NCI-H2171 treated with DMSO at 0.1 percent for 48 hours (cell line): ENCODE data around the gene CRABP1.

Experiments
- DNase-seq: peaks from one replicate; lab custom pipeline; 2025; lab: John Stamatoyannopoulos, UW

The CRABP1 gene

GRCh38 chr15:78317145-78317836 is 22.9 kb upstream of the CRABP1 start:
- DNase-seq: no peak

- DNase-seq: no peak
These were observed 20.6 kb upstream of the CRABP1 start for GRCh38 chr15:78319588-78319987.

- DNase-seq: peak; percentile 72
These were observed 20.0 kb upstream of the CRABP1 start for GRCh38 chr15:78320183-78320582.

- no peak for DNase-seq
These were observed 19.0 kb upstream of the CRABP1 start for GRCh38 chr15:78321041-78321570.

GRCh38 chr15:78321786-78322185 is 18.4 kb upstream of the CRABP1 start:
- no peak for DNase-seq

GRCh38 chr15:78322243-78322642 is 17.9 kb upstream of the CRABP1 start:
- DNase-seq: no peak

- DNase-seq: no peak
These were observed 17.2 kb upstream of the CRABP1 start for GRCh38 chr15:78322724-78323521.

- no peak for DNase-seq
These were observed 16.5 kb upstream of the CRABP1 start for GRCh38 chr15:78323693-78324092.

- DNase-seq: no peak
These were observed 16.0 kb upstream of the CRABP1 start for GRCh38 chr15:78324144-78324543.

- no peak for DNase-seq
These were observed 14.9 kb upstream of the CRABP1 start for GRCh38 chr15:78325092-78325843.

- DNase-seq: no peak
These were observed 12.7 kb upstream of the CRABP1 start for GRCh38 chr15:78327466-78327865.

- no peak for DNase-seq
These were observed 10.5 kb upstream of the CRABP1 start for GRCh38 chr15:78329625-78330024.

GRCh38 chr15:78334845-78335244 is 5.3 kb upstream of the CRABP1 start:
- no peak for DNase-seq

GRCh38 chr15:78335985-78336384 is 4.2 kb upstream of the CRABP1 start:
- DNase-seq: no peak

- DNase-seq: no peak
These were observed 1.4 kb upstream of the CRABP1 start for GRCh38 chr15:78338781-78339180.

- DNase-seq: no peak
These were observed 594 bp upstream of the CRABP1 start for GRCh38 chr15:78339559-78339958.

- peak; percentile 42 for DNase-seq
These were observed 1.2 kb downstream of the CRABP1 start for GRCh38 chr15:78341057-78341987.

GRCh38 chr15:78342021-78342420 is 1.9 kb downstream of the CRABP1 start:
- DNase-seq: peak; percentile 13

GRCh38 chr15:78343276-78344060 is 3.3 kb downstream of the CRABP1 start:
- peak; percentile 21 for DNase-seq

GRCh38 chr15:78345396-78346125 is 5.4 kb downstream of the CRABP1 start:
- no peak for DNase-seq
